Stomach (tissue), 4 donors: ENCODE data around the gene ARID1B.

Experiments
- CTCF ChIP-seq, 7 experiments: fragments of 450-650 bp in 4 of 7; fragments of 200-600 bp in 3 of 7; sonication (generic) in 3 of 7; IDR thresholded peaks; one replicate each; pipeline ENCODE4 v1.5.1; 2016 to 2019; ENCODE audit warnings: antibody characterized with exemption in 7 of 7, control low read depth in 2 of 7, mild to moderate bottlenecking in 1 of 7
- POLR2AphosphoS5 ChIP-seq, 3 donors: sonication (generic); formaldehyde crosslinking; IDR thresholded peaks; one replicate each; pipeline ENCODE4 v1.6.1; 2016; ENCODE audit warnings: antibody characterized with exemption in 3 of 3

- TF ChIP-seq CTCF (IDR thresholded peaks at IDR 0.05) (no peak), POLR2AphosphoS5 (IDR thresholded peaks at IDR 0.05) (no peak)
Measured at GRCh38 chr6:156912431-156912830, 135.3 kb downstream of the ARID1B start.
